Colonic mucosa (tissue), 4 donors: ENCODE measurements around the gene ASCC3. TPM values are rescaled to one million over a fixed set of nuclear protein-coding genes. Genes with fewer than 3 reads are reported as not detected.

Experiments
- DNase-seq: peaks from one replicate; pipeline ENCODE4 v3.0.0-alpha.2; 2020
- H3K27ac ChIP-seq: fragments of 200-600 bp; one replicate; pipeline ENCODE4 v1.8.0; 2021
- H3K27me3 ChIP-seq: fragments of 200-600 bp; one replicate; pipeline ENCODE4 v1.8.0; 2021
- H3K36me3 ChIP-seq: fragments of 200-600 bp; one replicate; pipeline ENCODE4 v1.8.0; 2021
- H3K4me1 ChIP-seq: fragments of 200-600 bp; one replicate; pipeline ENCODE4 v1.8.0; 2021; ENCODE audit warnings: mild to moderate bottlenecking
- H3K4me3 ChIP-seq: fragments of 200-600 bp; one replicate; pipeline ENCODE4 v1.8.0; 2021
- H3K9ac ChIP-seq, 2 donors: one replicate each; pipeline ENCODE4 v1.7.0; 2013; ENCODE audit warnings: control low read depth in 2 of 2, low read depth in 2 of 2, low read length in 2 of 2
- H3K9me3 ChIP-seq: fragments of 200-600 bp; one replicate; pipeline ENCODE4 v1.8.0; 2021
- CTCF ChIP-seq: fragments of 200-600 bp; IDR thresholded peaks from one replicate; pipeline ENCODE4 v1.8.0; 2022; ENCODE audit warnings: antibody characterized with exemption, mild to moderate bottlenecking
- intact Hi-C: fragments of 100-400 bp; cut with DNase I; formaldehyde crosslinking; loops from one replicate; pipeline ENCODE4 v1.14.1; 2022
- total RNA-seq, 2 donors: library from RNA; stranded (reverse); fragmentation: NEBNext Ultra II Directional in 1 of 2; extraction: Animal tissue kit (Norgen Biotek cat#: 25700) in 1 of 2; gene quantifications; one replicate each; pipeline ENCODE4 v1.2.1, GENCODE V29; 2021
- donor health status: healthy.
- donor health status: DM: no; HTN: no; CAD: no.
- donor health status: DM: no; HTN: no; CAD: no.

ASCC3 gene
- total RNA-seq, 2 donors from 2014 or later = 33.7 to 41.9 TPM

- intact Hi-C loops = no loop called here
- TF ChIP-seq CTCF = no peak
Observed at GRCh38 chr6:100566563-100566962, 314.6 kb downstream of the ASCC3 start.

GRCh38 chr6:100565439-100566104, 315.6 kb downstream of the ASCC3 start:
- no peak overlapping the region for H3K4me3 ChIP-seq
- no peaks in the 10 kb centered on the region for H3K4me1 ChIP-seq
- H3K9me3 ChIP-seq = no peaks in the 10 kb centered on the region
- no peak for DNase-seq
- intact Hi-C loops = no loop called here
- H3K27ac ChIP-seq = no peak overlapping the region
- H3K27me3 ChIP-seq = no peaks in the 10 kb centered on the region
- TF ChIP-seq CTCF = no peak
- H3K36me3 ChIP-seq = no peaks in the 10 kb centered on the region
- H3K9ac ChIP-seq = no peak overlapping the region

More at GRCh38 chr6:100566563-100566962, 314.6 kb downstream of the ASCC3 start:
- no peak overlapping the region for H3K9ac ChIP-seq
- no peaks in the 10 kb centered on the region for H3K9me3 ChIP-seq
- H3K27me3 ChIP-seq = no peaks in the 10 kb centered on the region
- DNase-seq = no peak
- peaks cover 3% of the 10 kb centered on the region for H3K36me3 ChIP-seq
- no peak overlapping the region for H3K27ac ChIP-seq
- no peaks in the 10 kb centered on the region for H3K4me1 ChIP-seq
- H3K4me3 ChIP-seq = no peak overlapping the region

- H3K9me3 ChIP-seq = no peaks in the 10 kb centered on the region
- no peaks in the 10 kb centered on the region for H3K27me3 ChIP-seq
- TF ChIP-seq CTCF = no peak
- no peak overlapping the region for H3K27ac ChIP-seq
- intact Hi-C loops = no loop called here
- no peak overlapping the region for H3K9ac ChIP-seq
- no peaks in the 10 kb centered on the region for H3K36me3 ChIP-seq
- no peak overlapping the region for H3K4me3 ChIP-seq
- H3K4me1 ChIP-seq = no peaks in the 10 kb centered on the region
- no peak for DNase-seq
Observed at GRCh38 chr6:100559859-100560258, 321.3 kb downstream of the ASCC3 start.

- H3K4me3 ChIP-seq = no peak overlapping the region
- no peaks in the 10 kb centered on the region for H3K4me1 ChIP-seq
- DNase-seq = no peak
- no peaks in the 10 kb centered on the region for H3K36me3 ChIP-seq
- H3K9ac ChIP-seq = no peak overlapping the region
- no peak for TF ChIP-seq CTCF
- H3K9me3 ChIP-seq = no peaks in the 10 kb centered on the region
- H3K27me3 ChIP-seq = no peaks in the 10 kb centered on the region
- H3K27ac ChIP-seq = no peak overlapping the region
- intact Hi-C loops = no loop called here
Observed at GRCh38 chr6:100554228-100554627, 326.9 kb downstream of the ASCC3 start.

GRCh38 chr6:100553243-100553642, 327.9 kb downstream of the ASCC3 start:
- Histone ChIP-seq H3K4me3 (no peak overlapping the region), H3K9ac (no peak overlapping the region), H3K36me3 (no peaks in the 10 kb centered on the region), H3K27ac (no peak overlapping the region), H3K27me3 (no peaks in the 10 kb centered on the region), H3K9me3 (no peaks in the 10 kb centered on the region), H3K4me1 (no peaks in the 10 kb centered on the region)
- no peak for TF ChIP-seq CTCF
- intact Hi-C loops = no loop called here
- DNase-seq = no peak
